HG02642 (cell line): ENCODE results near the gene PTPN4.
"Not testable (repeated sequence)": the region's sequence is repeated elsewhere in the genome, so short reads cannot be mapped to it uniquely, and the experiment has no call there.

Experiments used
- ATAC-seq: cut with Tn5 transposase; IDR thresholded peaks from one replicate; pipeline ENCODE4 v1.9.1; 2021; ENCODE audit warnings: mild to moderate bottlenecking; ENCODE audit not compliant: unreplicated experiment, poor library complexity

The PTPN4 gene

DNA sequence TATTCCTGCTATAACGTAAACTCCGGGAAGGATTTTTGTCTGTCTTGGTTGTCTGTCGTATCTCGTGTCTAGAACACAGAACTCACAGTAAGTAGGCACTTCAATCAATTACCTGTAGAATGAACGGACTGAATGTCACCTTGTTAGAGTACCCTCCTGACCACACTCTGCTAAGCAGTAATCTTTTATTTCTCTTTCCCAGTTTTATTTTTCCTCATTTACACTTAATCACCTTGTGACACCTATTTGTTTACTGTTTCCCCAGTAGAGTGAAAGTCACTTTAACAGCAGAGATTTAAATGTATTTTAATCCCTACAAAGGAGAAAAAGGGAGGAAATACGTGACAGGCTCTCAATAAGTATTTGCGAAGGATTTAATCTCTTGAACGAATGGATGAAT lies 252.6 kb downstream of the PTPN4 start:
- ATAC-seq, result no peak

GRCh38 chr2:120012771-120013596 lies 253.3 kb downstream of the PTPN4 start, which contains the start of gene EPB41L5:
TSS of gene EPB41L5 (plus strand) at chr2:120013077. CDS start at chr2:120019085, 6,008 bp downstream.
- peak; percentile 95 for ATAC-seq

DNA sequence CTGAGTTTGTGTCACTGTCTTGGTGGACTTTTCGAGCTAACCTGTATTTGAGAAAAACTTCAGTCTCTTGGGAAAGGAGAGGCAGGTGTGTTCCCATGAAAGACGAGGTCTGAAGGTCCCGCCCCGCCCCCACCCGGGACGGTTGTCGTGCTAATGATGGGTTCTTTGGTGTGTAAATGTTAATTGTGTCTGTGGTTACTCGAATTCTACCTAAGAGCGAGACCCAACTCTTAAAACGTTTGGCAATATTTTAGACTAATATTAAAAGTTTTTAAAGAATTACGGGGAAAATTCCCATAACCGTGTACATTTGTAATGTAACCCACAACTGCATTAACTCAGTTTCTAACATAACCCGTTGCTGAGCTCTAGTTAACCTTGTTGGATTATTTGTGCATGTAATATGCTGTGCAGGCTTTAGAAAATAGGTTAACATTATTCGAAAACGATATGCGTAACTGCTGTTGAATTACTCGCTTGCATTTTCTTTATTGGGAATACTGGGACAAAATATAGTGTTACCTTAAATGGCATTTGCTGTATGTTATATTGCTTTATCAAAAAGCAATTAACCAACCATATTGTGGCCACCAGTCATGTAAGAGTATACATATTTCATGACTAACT lies 254.0 kb downstream of the PTPN4 start:
- ATAC-seq, result no peak

DNA sequence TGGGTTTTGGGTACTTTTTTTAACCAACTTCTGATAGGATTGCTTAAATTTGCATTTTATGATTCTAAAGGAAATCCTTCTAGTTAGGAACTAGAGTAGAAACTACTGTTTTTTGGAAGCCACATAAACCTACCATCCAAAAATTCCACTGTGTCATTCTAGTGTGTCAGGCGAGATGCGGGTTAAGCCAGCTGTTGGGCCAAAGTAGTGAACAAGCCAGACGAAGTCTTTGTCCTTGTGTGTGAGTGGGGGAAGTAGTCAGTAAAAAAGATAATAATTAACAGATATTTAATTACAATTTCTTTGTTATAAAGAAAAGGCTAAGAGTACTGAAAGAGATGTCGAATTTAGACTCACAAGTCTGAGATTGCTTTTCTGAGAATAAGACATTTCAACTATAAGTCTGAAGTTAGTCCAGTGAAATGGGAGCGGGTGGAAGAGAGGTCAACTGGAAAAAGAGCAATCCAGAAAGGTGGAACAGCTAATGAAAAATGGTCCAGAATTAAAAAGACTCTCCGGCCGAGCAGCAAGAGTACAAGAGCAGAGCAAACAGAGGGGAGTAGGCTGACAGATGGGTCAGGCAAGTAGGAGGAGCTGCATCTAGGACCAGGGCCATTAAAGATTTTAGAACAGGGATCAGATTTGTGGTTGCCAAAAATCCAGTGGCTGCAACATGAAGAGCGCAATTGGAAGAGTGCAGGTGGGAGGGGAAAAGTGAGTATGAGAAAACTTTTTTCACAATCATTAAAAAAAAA lies 254.7 kb downstream of the PTPN4 start:
- ATAC-seq, result no peak

DNA sequence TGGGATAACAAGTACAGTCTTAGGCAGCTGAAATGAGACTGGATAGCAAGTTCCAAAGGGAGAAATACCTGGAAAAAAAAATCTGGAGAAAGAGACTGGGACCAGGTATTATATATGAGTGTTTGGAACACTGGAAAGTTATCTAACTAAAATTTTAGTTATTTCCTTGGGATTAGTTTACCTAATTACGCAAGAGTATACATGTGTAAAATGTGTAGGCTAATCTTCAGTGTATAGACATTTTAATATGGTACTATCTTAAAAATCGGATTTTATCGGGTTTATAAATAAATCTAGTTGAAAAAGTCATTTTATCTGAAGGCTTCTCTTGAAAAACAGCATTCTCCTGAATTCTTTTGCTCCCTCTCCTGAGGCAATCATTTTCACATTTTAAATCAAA lies 257.1 kb downstream of the PTPN4 start:
- no peak for ATAC-seq

DNA sequence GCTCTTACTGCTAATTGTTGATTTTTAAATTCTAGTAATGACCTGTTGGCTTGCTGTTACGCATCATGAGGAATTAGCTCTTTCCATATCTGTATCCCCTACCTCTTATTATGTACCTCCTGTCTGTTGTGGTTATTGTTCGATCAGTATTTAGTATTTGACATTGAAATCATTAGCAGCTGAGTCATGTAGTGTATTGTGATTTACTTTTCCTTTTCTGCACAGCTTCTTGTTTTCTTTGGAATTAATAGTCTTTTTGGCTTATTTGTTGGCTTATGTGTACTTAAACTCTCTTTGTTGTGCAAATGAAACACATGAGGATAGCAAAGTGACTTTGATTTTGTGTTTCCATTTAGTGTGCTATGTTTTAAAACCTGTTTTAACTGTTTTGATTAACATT lies 257.5 kb downstream of the PTPN4 start:
- no peak for ATAC-seq

- ATAC-seq, result no peak
Observed at GRCh38 chr2:120018549-120018948, 258.8 kb downstream of the PTPN4 start.

DNA sequence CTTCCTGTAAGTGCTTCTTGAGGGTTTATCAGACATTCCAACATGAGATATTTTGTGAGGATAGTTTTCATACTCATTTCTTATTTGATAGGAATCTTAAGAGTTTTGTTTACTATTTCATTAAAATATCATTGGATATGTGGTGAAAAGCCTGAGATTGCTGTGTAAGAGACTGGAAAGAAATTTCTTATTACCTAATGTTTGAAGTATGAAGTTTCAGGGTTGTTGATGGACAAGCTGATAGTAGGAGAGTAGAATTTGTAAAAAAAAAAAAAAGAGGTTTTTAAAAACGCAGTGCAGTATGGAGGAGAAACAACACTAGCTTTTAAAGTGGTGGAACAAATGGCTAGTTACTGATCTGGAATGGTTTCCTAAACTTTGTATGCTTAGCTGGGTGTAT lies 260.8 kb downstream of the PTPN4 start:
- no peak for ATAC-seq

DNA sequence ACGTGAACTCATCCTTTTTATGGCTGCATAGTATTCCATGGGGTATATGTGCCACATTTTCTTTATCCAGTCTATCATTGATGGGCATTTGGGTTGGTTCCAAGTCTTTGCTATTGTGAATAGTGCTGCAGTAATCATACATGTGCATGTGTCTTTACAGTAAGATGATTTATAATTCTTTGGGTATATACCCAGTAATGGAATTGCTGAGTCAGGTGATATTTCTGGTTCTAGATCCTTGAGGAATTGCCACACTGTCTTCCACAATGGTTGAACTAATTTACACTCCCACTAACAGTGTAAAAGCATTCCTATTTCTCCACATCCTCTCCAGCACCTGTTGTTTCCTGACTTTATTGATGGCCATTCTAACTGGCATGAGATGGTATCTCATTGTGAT lies 262.8 kb downstream of the PTPN4 start:
- ATAC-seq, result not testable (repeated sequence)

DNA sequence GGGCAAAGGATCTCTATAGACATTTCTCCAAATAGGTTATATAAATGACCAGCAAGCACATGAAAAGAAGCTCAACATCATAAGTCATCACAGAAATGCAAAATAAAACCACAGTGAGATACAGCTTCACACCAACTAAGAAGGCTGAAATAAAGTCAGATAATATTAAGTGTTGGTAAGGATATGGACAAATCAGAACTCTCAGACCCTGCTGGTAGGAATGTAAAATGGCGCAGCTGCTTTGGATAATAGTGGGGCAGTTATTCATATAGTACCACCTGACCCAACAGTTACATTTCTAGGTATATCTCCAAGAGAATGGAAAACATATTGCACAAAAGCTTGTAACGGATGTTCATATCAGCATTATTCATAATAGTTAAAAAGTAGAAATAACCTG lies 267.2 kb downstream of the PTPN4 start:
- no peak for ATAC-seq

GRCh38 chr2:120028795-120029194 lies 269.1 kb downstream of the PTPN4 start:
- ATAC-seq, result no peak

GRCh38 chr2:120029672-120030640 lies 270.2 kb downstream of the PTPN4 start:
- no peak for ATAC-seq

DNA sequence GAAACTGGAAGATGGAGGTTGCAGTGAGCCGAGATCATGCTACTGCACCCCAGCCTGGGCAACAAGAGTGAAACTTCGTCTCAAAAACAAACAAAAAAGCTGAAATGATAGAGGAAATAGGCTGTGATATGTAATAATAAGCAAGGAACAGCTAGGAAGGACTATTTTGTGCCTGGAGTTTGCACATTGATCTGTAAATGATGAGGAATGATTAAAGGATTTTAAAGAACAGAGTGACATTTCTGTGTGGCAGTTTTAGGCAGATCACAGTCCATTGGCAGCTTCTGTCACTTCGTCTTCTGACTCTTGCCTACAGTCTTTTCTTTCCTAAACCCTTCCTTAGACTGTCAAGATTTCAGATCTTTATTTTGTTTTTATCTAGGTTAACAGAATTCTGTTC lies 272.6 kb downstream of the PTPN4 start:
- no peak for ATAC-seq
